Trophoblast cell (in vitro differentiated cells and primary cell): ENCODE results near the gene SEPSECS.
"Not testable (repeated sequence)": the region's sequence is repeated elsewhere in the genome, so short reads cannot be mapped to it uniquely, and the experiment has no call there.

Source experiments
- DNase-seq, 2 donors: peaks; one replicate each; pipeline ENCODE4 v3.0.0-alpha.2; 2016
- H2AFZ ChIP-seq: 2 replicates; pipeline ENCODE4 v1.6.1; 2013; ENCODE audit warnings: low read length, moderate library complexity, mild to moderate bottlenecking; ENCODE audit not compliant: insufficient read depth, poor library complexity
- H2AK5ac ChIP-seq: 2 replicates; pipeline ENCODE4 v1.6.1; 2013; ENCODE audit warnings: mild to moderate bottlenecking, low read length
- H2BK120ac ChIP-seq: 2 replicates; pipeline ENCODE4 v1.6.1; 2013; ENCODE audit warnings: low read length, mild to moderate bottlenecking, moderate library complexity; ENCODE audit not compliant: insufficient read depth, poor library complexity
- H2BK12ac ChIP-seq: 2 replicates; pipeline ENCODE4 v1.6.1; 2013; ENCODE audit warnings: mild to moderate bottlenecking, low read length, moderate library complexity
- H2BK5ac ChIP-seq: 2 replicates; pipeline ENCODE4 v1.6.1; 2013; ENCODE audit warnings: low read length, low read depth, moderate library complexity, mild to moderate bottlenecking; ENCODE audit not compliant: poor library complexity
- H3K14ac ChIP-seq: 2 replicates; pipeline ENCODE4 v1.6.1; 2013; ENCODE audit warnings: mild to moderate bottlenecking, low read length
- H3K18ac ChIP-seq: 2 replicates; pipeline ENCODE4 v1.6.1; 2013; ENCODE audit warnings: mild to moderate bottlenecking, low read length
- H3K23ac ChIP-seq: 2 replicates; pipeline ENCODE4 v1.6.1; 2013; ENCODE audit warnings: low read length
- H3K27ac ChIP-seq: 2 replicates; pipeline ENCODE4 v1.5.1; 2013; ENCODE audit warnings: low read depth, mild to moderate bottlenecking, inconsistent platforms, low read length, moderate library complexity
- H3K27me3 ChIP-seq: 2 replicates; pipeline ENCODE4 v1.6.1; 2013; ENCODE audit warnings: inconsistent platforms, mild to moderate bottlenecking, low read length, moderate library complexity; ENCODE audit not compliant: insufficient read depth
- H3K36me3 ChIP-seq, 2 experiments: 1 replicate in 1 of 2; 2 replicates in 1 of 2; pipeline ENCODE4 v1.6.1; 2013; ENCODE audit warnings: low read length in 2 of 2, mild to moderate bottlenecking in 2 of 2, moderate library complexity in 1 of 2; ENCODE audit not compliant: insufficient read depth in 2 of 2, control insufficient read depth in 1 of 2
- H3K4ac ChIP-seq: 2 replicates; pipeline ENCODE4 v1.6.1; 2013; ENCODE audit warnings: low read depth, mild to moderate bottlenecking, low read length, moderate library complexity
- H3K4me1 ChIP-seq, 2 experiments: 1 replicate in 1 of 2; 2 replicates in 1 of 2; pipeline ENCODE4 v1.6.1; 2013; ENCODE audit warnings: low read length in 2 of 2, mild to moderate bottlenecking in 2 of 2, moderate library complexity in 1 of 2; ENCODE audit not compliant: insufficient read depth in 2 of 2, control insufficient read depth in 1 of 2
- H3K4me2 ChIP-seq: 2 replicates; pipeline ENCODE4 v1.6.1; 2013; ENCODE audit warnings: inconsistent platforms, mild to moderate bottlenecking, low read length, moderate library complexity
- H3K4me3 ChIP-seq: 2 replicates; pipeline ENCODE4 v1.5.1; 2013; ENCODE audit warnings: mild to moderate bottlenecking, low read depth, low read length, inconsistent platforms
- H3K79me1 ChIP-seq: one replicate; pipeline ENCODE4 v1.6.1; 2013; ENCODE audit warnings: low read length
- H3K79me2 ChIP-seq: 2 replicates; pipeline ENCODE4 v1.6.1; 2013; ENCODE audit warnings: low read length, mild to moderate bottlenecking; ENCODE audit not compliant: control insufficient read depth, insufficient read depth, poor library complexity
- H3K9ac ChIP-seq: 2 replicates; pipeline ENCODE4 v1.6.1; 2013; ENCODE audit warnings: mild to moderate bottlenecking, low read length
- H3K9me3 ChIP-seq: 2 replicates; pipeline ENCODE4 v1.6.1; 2013; ENCODE audit warnings: low read depth, mild to moderate bottlenecking, control low read depth, inconsistent platforms, low read length; ENCODE audit not compliant: insufficient read depth
- H4K12ac ChIP-seq: 2 replicates; pipeline ENCODE4 v1.6.1; 2013; ENCODE audit warnings: low read depth, mild to moderate bottlenecking, low read length, moderate library complexity
- H4K8ac ChIP-seq: 2 replicates; pipeline ENCODE4 v1.6.1; 2013; ENCODE audit warnings: low read depth, mild to moderate bottlenecking, low read length, moderate library complexity
- H4K91ac ChIP-seq: one replicate; pipeline ENCODE4 v1.6.1; 2013; ENCODE audit warnings: low read depth, mild to moderate bottlenecking, low read length, moderate library complexity
- WGBS: extraction: QIAGEN DNeasy Blood & Tissue Kit; methylation state at CpG from one replicate; pipeline ENCODE4 v1.1.7; 2013; ENCODE audit warnings: missing lambda C conversion rate; ENCODE audit not compliant: insufficient read length, insufficient coverage; ENCODE audit errors: extremely low coverage; 5-methylcytosine and 5-hydroxymethylcytosine counted together

Gene SEPSECS

DNA sequence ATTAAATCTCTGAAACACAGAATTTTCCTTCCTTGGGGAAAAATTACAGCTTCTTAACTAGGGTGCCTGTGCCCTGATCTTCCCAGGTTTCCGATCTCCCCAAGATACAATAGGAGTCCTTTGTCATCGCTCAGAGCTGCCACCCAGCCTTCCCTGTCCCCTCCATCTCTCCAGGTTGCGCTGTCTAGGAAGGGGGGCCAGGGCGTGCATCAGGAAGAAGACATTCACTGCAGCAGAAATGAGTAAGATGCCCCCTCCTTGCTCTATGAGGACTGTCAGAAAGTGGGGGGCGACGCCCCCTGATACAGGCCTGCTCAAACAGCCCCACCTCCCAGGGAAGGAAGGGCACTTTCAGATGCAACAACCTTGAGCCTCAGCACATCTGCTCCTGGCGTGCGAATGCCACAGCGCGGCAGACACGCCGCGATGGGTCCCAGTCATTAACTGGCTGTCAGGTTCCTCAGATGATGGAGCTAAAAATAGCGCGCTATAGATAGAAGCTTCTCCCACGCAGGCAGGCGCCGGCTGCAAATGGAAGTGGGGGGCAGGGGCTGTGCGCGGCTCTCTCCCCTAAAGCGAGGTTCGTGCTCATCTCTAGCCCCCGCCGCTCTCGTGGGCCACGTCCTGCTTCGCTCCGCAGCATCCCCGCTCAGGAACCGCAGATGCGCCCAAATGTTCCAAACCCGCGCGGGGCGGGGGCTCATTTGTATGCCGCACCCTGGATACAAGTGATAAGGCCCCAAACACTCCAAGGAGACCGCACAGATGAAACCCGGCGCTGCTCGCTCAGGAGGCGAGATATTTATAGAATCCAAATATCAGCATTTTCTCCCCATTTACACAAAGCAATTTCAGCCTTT is 71.9 kb downstream of the SEPSECS start:
- H2BK5ac ChIP-seq: no peak overlapping the region
- no peaks in the 10 kb centered on the region for H3K27me3 ChIP-seq
- H3K79me2 ChIP-seq: no peaks in the 10 kb centered on the region

DNA sequence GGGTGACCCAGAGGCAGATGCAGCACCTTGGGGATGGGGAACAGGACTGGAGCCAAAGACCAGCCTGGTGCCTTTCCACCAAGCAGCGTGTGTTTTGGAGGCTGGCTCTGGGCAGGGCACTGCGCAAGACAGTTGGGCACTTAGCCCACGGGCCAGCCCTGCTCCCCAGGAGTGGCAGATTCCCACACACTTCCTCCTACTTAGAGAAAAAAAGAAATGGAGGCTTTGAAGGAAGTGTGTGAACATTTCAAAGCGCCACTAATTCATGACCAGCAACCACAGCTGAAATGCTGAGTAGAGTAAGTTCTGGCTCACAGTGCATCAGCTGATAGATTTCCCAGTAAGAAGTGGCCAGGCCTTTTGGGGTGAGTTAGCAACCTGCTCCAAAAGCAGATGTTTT is 74.6 kb downstream of the SEPSECS start:
- no peak overlapping the region for H3K18ac ChIP-seq
- no peak overlapping the region for H3K27ac ChIP-seq
- H3K36me3 ChIP-seq: no peaks in the 10 kb centered on the region
- no CpG with 5 or more reads among the region's 4 CpGs for WGBS
- no peak overlapping the region for H2BK12ac ChIP-seq
- H3K23ac ChIP-seq: no peak overlapping the region
- H3K79me2 ChIP-seq: no peaks in the 10 kb centered on the region
- H3K9ac ChIP-seq: no peak overlapping the region
- H3K14ac ChIP-seq: no peak overlapping the region
- H4K12ac ChIP-seq: no peak overlapping the region
- H4K91ac ChIP-seq: no peak overlapping the region
- no peak overlapping the region for H2BK120ac ChIP-seq
- H3K4me1 ChIP-seq: peaks cover 3 to 13% of the 10 kb centered on the region in 2 experiments
- H3K4ac ChIP-seq: no peak overlapping the region
- H3K9me3 ChIP-seq: no peaks in the 10 kb centered on the region
- H3K27me3 ChIP-seq: no peaks in the 10 kb centered on the region
- H3K4me3 ChIP-seq: no peak overlapping the region
- H2AK5ac ChIP-seq: no peak overlapping the region
- no peak overlapping the region for H3K4me2 ChIP-seq
- no peak overlapping the region for H2AFZ ChIP-seq
- DNase-seq: no peak
- H3K79me1 ChIP-seq: peaks cover 7% of the 10 kb centered on the region
- no peak overlapping the region for H2BK5ac ChIP-seq
- H4K8ac ChIP-seq: no peak overlapping the region

More for the DNA sequence above, 71.9 kb downstream of the SEPSECS start:
- no peak overlapping the region for H2AK5ac ChIP-seq
- H2BK12ac ChIP-seq: no peak overlapping the region
- no peak overlapping the region for H3K4me2 ChIP-seq
- H3K36me3 ChIP-seq: no peaks in the 10 kb centered on the region
- no peak overlapping the region for H3K14ac ChIP-seq
- H3K4me1 ChIP-seq: peaks cover 0 to 7% of the 10 kb centered on the region in 2 experiments
- H3K4me3 ChIP-seq: no peak overlapping the region
- H4K8ac ChIP-seq: no peak overlapping the region
- no peak overlapping the region for H4K91ac ChIP-seq
- H3K9ac ChIP-seq: no peak overlapping the region
- DNase-seq: no peak
- no peak overlapping the region for H2AFZ ChIP-seq
- no peak overlapping the region for H4K12ac ChIP-seq
- peaks cover 6% of the 10 kb centered on the region for H3K79me1 ChIP-seq
- H3K9me3 ChIP-seq: no peaks in the 10 kb centered on the region
- no peak overlapping the region for H3K23ac ChIP-seq
- no peak overlapping the region for H2BK120ac ChIP-seq
- no CpG with 5 or more reads among the region's 41 CpGs for WGBS
- no peak overlapping the region for H3K27ac ChIP-seq
- no peak overlapping the region for H3K18ac ChIP-seq
- no peak overlapping the region for H3K4ac ChIP-seq

DNA sequence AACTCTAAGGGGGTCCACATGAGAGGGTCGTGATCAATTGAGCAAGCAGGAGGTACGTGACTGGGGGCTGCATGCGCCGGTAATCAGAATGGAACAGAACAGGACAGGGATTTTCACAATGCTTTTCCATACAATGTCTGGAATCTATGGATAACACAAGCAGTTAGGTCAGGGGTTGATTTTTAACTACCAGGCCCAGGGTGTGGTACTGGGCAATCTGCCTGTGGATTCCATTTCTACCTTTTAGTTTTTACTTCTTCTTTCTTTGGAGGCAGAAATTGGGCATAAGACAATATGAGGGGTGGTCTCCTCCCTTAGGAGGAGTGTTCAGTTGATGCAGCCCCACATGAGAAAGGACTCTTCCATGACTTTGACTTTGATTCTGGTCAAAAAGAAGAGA is 76.8 kb downstream of the SEPSECS start:
- not testable (repeated sequence) for H3K14ac ChIP-seq, H2BK5ac ChIP-seq, H3K9me3 ChIP-seq, H2BK120ac ChIP-seq, H3K18ac ChIP-seq, H2BK12ac ChIP-seq, H4K12ac ChIP-seq, H3K4ac ChIP-seq, H2AK5ac ChIP-seq, H2AFZ ChIP-seq, H4K91ac ChIP-seq, H4K8ac ChIP-seq, H3K27me3 ChIP-seq, H3K27ac ChIP-seq, H3K23ac ChIP-seq, H3K4me2 ChIP-seq, H3K79me2 ChIP-seq, H3K36me3 ChIP-seq, H3K9ac ChIP-seq, H3K4me3 ChIP-seq
- H3K4me1 ChIP-seq: peaks cover 7 to 13% of the 10 kb centered on the region in 2 experiments
- DNase-seq: peak in 1 of 2 donors; percentile 8
- H3K79me1 ChIP-seq: peaks cover 11% of the 10 kb centered on the region
- WGBS: no CpG with 5 or more reads among the region's 4 CpGs

DNA sequence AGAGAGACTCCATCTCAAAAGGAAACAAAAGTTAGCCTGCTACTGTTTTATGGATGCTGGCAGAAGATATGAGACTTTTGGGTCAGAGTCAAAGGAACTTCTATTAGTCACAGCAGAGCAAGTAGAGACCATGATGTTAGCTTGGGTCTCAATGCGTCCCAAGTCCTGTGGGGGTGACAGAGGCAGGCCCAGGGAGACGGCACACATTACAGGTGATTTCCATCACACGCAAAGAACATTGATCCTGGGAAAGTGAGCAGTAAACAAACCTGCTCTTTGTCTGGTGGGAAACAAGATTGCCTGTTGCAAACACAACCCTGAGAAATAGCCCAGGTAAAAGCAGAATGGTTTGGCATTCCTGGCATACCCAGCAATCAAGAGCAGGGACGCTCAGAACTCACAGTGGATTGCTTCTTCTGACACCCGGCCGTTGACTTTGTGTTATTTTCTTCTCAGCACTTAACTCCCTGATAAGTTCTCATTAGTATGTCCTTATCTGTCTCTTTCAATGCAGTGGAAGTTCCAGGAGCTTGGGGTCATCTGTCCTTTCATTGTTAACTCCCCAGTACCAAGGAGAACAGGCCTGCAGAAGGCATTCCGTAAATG is 78.3 kb downstream of the SEPSECS start:
- no CpG with 5 or more reads among the region's 7 CpGs for WGBS
- no peak overlapping the region for H3K4me3 ChIP-seq
- peak overlapping the region; percentile 55 for H3K27ac ChIP-seq
- no peak overlapping the region for H4K8ac ChIP-seq
- DNase-seq: peak; percentile 84 to 89
- no peak overlapping the region for H3K4me2 ChIP-seq
- no peak overlapping the region for H3K4ac ChIP-seq
- H3K79me2 ChIP-seq: no peaks in the 10 kb centered on the region
- H3K4me1 ChIP-seq: peaks cover 12 to 14% of the 10 kb centered on the region in 2 experiments
- no peak overlapping the region for H4K91ac ChIP-seq
- H3K18ac ChIP-seq: no peak overlapping the region
- H4K12ac ChIP-seq: no peak overlapping the region
- no peak overlapping the region for H3K14ac ChIP-seq
- H2BK120ac ChIP-seq: no peak overlapping the region
- H3K23ac ChIP-seq: no peak overlapping the region
- no peaks in the 10 kb centered on the region for H3K36me3 ChIP-seq
- H2AFZ ChIP-seq: no peak overlapping the region
- H2BK12ac ChIP-seq: no peak overlapping the region
- no peak overlapping the region for H2BK5ac ChIP-seq
- peaks cover 15% of the 10 kb centered on the region for H3K79me1 ChIP-seq
- no peaks in the 10 kb centered on the region for H3K27me3 ChIP-seq
- no peak overlapping the region for H2AK5ac ChIP-seq
- no peak overlapping the region for H3K9ac ChIP-seq
- no peaks in the 10 kb centered on the region for H3K9me3 ChIP-seq
